ENCODE results near the gene KLHDC4. TPM values are rescaled to one million over a fixed set of nuclear protein-coding genes. Genes with fewer than 3 reads are reported as not detected.
"Not testable (repeated sequence)": the region's sequence is repeated elsewhere in the genome, so short reads cannot be mapped to it uniquely, and the experiment has no call there.

Gene KLHDC4
- total RNA-seq, 2 experiments from 2014 or later = 80.8 to 81.7 TPM

GRCh38 chr16:87684711-87685404 is 80.9 kb downstream of the KLHDC4 start:
- H3K9me3 Mint-ChIP-seq = no peaks in the 10 kb centered on the region
- no peak for ATAC-seq
- no peaks in the 10 kb centered on the region for H3K36me3 Mint-ChIP-seq (ENCODE audit: low read depth)
- ChIA-PET CTCF (no interaction called here), POLR2A (no interaction called here)
- H3K27me3 Mint-ChIP-seq = peaks cover 3% of the 10 kb centered on the region
- DNase-seq = no peak
- TF ChIP-seq CTCF (IDR thresholded peaks at IDR 0.05) = no peak
- no peak overlapping the region for H3K4me3 Mint-ChIP-seq
- no peak overlapping the region for H3K27ac Mint-ChIP-seq
- intact Hi-C loops (cut with micrococcal nuclease) = no loop called here
- peaks cover 12% of the 10 kb centered on the region for H3K4me1 Mint-ChIP-seq (ENCODE audit: low read depth)

GRCh38 chr16:87684106-87684677 is 81.6 kb downstream of the KLHDC4 start:
- H3K4me3 Mint-ChIP-seq = no peak overlapping the region
- ChIA-PET CTCF (no interaction called here), POLR2A (no interaction called here)
- no peaks in the 10 kb centered on the region for H3K36me3 Mint-ChIP-seq (ENCODE audit: low read depth)
- H3K27me3 Mint-ChIP-seq = peaks cover 3% of the 10 kb centered on the region
- no peaks in the 10 kb centered on the region for H3K9me3 Mint-ChIP-seq
- TF ChIP-seq CTCF (IDR thresholded peaks at IDR 0.05) = no peak
- ATAC-seq (no peak), DNase-seq (no peak)
- H3K4me1 Mint-ChIP-seq (ENCODE audit: low read depth) = peaks cover 12% of the 10 kb centered on the region
- no peak overlapping the region for H3K27ac Mint-ChIP-seq
- intact Hi-C loops (cut with micrococcal nuclease) = no loop called here

- no peak overlapping the region for H3K4me3 Mint-ChIP-seq
- intact Hi-C loops (cut with micrococcal nuclease) = no loop called here
Observed at GRCh38 chr16:87682852-87683399, 82.9 kb downstream of the KLHDC4 start.

GRCh38 chr16:87681981-87682570 is 83.7 kb downstream of the KLHDC4 start:
- peak; percentile 90 for ATAC-seq
- no peaks in the 10 kb centered on the region for H3K9me3 Mint-ChIP-seq
- intact Hi-C loops (cut with micrococcal nuclease) = no loop called here
- H3K36me3 Mint-ChIP-seq (ENCODE audit: low read depth) = no peaks in the 10 kb centered on the region
- CTCF ChIA-PET = no interaction called here
- peaks cover 12% of the 10 kb centered on the region for H3K4me1 Mint-ChIP-seq (ENCODE audit: low read depth)
- H3K27me3 Mint-ChIP-seq = peaks cover 3% of the 10 kb centered on the region
- peak overlapping the region; percentile 18 for H3K27ac Mint-ChIP-seq
- no peak overlapping the region for H3K4me3 Mint-ChIP-seq
- POLR2A ChIA-PET = no interaction called here
- TF ChIP-seq CTCF (IDR thresholded peaks at IDR 0.05) = no peak
- DNase-seq = peak; percentile 63

More at GRCh38 chr16:87682852-87683399, 82.9 kb downstream of the KLHDC4 start:
- DNase-seq (no peak), ATAC-seq (no peak)
- Mint-ChIP-seq H3K27ac (no peak overlapping the region), H3K36me3 (ENCODE audit: low read depth) (no peaks in the 10 kb centered on the region), H3K4me1 (ENCODE audit: low read depth) (peaks cover 12% of the 10 kb centered on the region), H3K27me3 (peaks cover 3% of the 10 kb centered on the region), H3K9me3 (no peaks in the 10 kb centered on the region)
- CTCF ChIA-PET = no interaction called here
- POLR2A ChIA-PET = no interaction called here
- no peak for TF ChIP-seq CTCF (IDR thresholded peaks at IDR 0.05)

- POLR2A ChIA-PET = interaction anchor here (0.7 kb wide), 1 partner anchor 188 kb away, joined by 5 read pairs; the partner anchor contains the start of gene SLC7A5
- H3K4me1 Mint-ChIP-seq (ENCODE audit: low read depth) = peaks cover 12% of the 10 kb centered on the region
- ATAC-seq; H3K9me3 Mint-ChIP-seq; H3K4me3 Mint-ChIP-seq; CTCF ChIA-PET; H3K27ac Mint-ChIP-seq; H3K36me3 Mint-ChIP-seq (ENCODE audit: low read depth); DNase-seq; intact Hi-C loops (cut with micrococcal nuclease); H3K27me3 Mint-ChIP-seq: not testable (repeated sequence)
Observed at GRCh38 chr16:87681051-87681602, 84.7 kb downstream of the KLHDC4 start.

Data from activated CD8-positive, alpha-beta T cell treated with anti-CD3 and anti-CD28 coated beads for 36 hours (primary cell).